Measurements from ENCODE around the gene GAMT.

- no peak for TF ChIP-seq CTCF (IDR thresholded peaks at IDR 0.05)
- no peak for TF ChIP-seq EP300 (IDR thresholded peaks at IDR 0.05)
Measured at GRCh38 chr19:1394252-1395193, 6.8 kb downstream of the GAMT start.
